ENCODE data around the gene AGAP1. TPM values are rescaled to one million over a fixed set of nuclear protein-coding genes. Genes with fewer than 3 reads are reported as not detected.

The AGAP1 gene
- total RNA-seq, 1 experiment from 2014 or later = 25.8 TPM

DNA sequence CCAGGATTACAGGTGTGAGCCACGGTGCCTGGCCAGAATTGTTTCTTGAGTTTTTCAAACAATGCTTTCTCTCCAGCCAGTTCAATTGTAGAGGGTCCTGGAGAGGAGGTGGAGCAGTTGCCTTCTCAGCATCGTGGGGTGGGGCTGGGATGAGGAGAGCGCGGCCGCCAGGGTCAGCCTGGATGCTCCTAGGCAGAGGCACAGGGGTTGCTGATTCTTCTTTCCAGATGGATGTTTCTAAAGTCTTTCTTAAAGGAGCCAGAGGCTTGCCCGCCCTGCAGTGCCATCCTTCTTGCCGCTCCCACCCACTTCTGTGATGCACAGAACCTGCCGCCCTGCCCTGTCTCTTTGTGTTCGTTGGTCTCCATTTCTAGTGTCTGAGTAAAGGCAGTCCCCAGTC lies 61.1 kb downstream of the AGAP1 start:
- Histone ChIP-seq H3K23ac (ENCODE audit: insufficient read length, low read depth, low read length) (no peak overlapping the region), H3K79me1 (ENCODE audit: insufficient read depth, low read depth, low read length, poor library complexity, severe bottlenecking) (peaks cover 13% of the 10 kb centered on the region), H3K56ac (ENCODE audit: insufficient read length, low read depth, low read length) (no peak overlapping the region), H2BK20ac (ENCODE audit: low read depth, low read length, poor library complexity, severe bottlenecking) (no peak overlapping the region), H3K4me2 (ENCODE audit: insufficient read depth, insufficient read length, low read length) (no peak overlapping the region), H3K27ac (ENCODE audit: insufficient read length, low read depth, low read length) (no peak overlapping the region), H2AK5ac (ENCODE audit: insufficient read length, low read length) (no peak overlapping the region), H4K5ac (ENCODE audit: insufficient read length, low read depth, low read length) (no peak overlapping the region), H3K79me2 (ENCODE audit: insufficient read depth, low read length) (peaks cover 19% of the 10 kb centered on the region; the same call in 1 of the 2 replicates), H3K9me3 (ENCODE audit: control insufficient read depth, low read depth, low read length) (no peaks in the 10 kb centered on the region), H3K4ac (ENCODE audit: low read depth, low read length) (no peak overlapping the region), H2BK12ac (ENCODE audit: insufficient read length, low read depth, low read length) (no peak overlapping the region), H3T11ph (ENCODE audit: low read length) (no peak overlapping the region), H2BK120ac (ENCODE audit: low read depth, low read length, poor library complexity, severe bottlenecking) (no peak overlapping the region), H4K20me1 (ENCODE audit: control insufficient read depth, insufficient read depth, insufficient read length) (peaks cover 2% of the 10 kb centered on the region), H3K4me1 (ENCODE audit: insufficient read depth, low read length) (no peaks in the 10 kb centered on the region; the same call in 1 of the 2 replicates), H3K23me2 (ENCODE audit: insufficient read length, low read depth, low read length, poor library complexity, severe bottlenecking) (no peaks in the 10 kb centered on the region), H3K9ac (ENCODE audit: extremely low read depth, insufficient read length, low read length) (no peak overlapping the region), H2BK15ac (ENCODE audit: low read depth, low read length) (no peak overlapping the region), H3K18ac (ENCODE audit: insufficient read length, low read depth, low read length) (no peak overlapping the region), H4K91ac (ENCODE audit: insufficient read length, low read depth, low read length) (no peak overlapping the region), H3K14ac (ENCODE audit: insufficient read depth, low read length) (no peak overlapping the region), H3K27me3 (ENCODE audit: insufficient read depth, low read length) (no peaks in the 10 kb centered on the region), H2BK5ac (ENCODE audit: insufficient read length, low read length) (no peak overlapping the region), H2AFZ (ENCODE audit: low read length) (no peak overlapping the region), H4K8ac (replicated peaks; ENCODE audit: insufficient read length, low read depth, low read length) (no peak overlapping the region)
- no CpG with 5 or more reads among the region's 9 CpGs for WGBS (ENCODE audit: extremely low coverage, insufficient read length, low lambda C conversion rate)
- no peaks in the 10 kb centered on the region; the same call in 1 of the 2 replicates for H3K27me3 Mint-ChIP-seq (ENCODE audit: low read depth)
- H3K27ac Mint-ChIP-seq = no peak overlapping the region
- TF ChIP-seq, protein P1, sequence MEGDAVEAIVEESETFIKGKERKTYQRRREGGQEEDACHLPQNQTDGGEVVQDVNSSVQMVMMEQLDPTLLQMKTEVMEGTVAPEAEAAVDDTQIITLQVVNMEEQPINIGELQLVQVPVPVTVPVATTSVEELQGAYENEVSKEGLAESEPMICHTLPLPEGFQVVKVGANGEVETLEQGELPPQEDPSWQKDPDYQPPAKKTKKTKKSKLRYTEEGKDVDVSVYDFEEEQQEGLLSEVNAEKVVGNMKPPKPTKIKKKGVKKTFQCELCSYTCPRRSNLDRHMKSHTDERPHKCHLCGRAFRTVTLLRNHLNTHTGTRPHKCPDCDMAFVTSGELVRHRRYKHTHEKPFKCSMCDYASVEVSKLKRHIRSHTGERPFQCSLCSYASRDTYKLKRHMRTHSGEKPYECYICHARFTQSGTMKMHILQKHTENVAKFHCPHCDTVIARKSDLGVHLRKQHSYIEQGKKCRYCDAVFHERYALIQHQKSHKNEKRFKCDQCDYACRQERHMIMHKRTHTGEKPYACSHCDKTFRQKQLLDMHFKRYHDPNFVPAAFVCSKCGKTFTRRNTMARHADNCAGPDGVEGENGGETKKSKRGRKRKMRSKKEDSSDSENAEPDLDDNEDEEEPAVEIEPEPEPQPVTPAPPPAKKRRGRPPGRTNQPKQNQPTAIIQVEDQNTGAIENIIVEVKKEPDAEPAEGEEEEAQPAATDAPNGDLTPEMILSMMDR (conservative IDR thresholded peaks at IDR 0.05) = no peak
- no peaks in the 10 kb centered on the region for H3K9me3 Mint-ChIP-seq
- no peaks in the 10 kb centered on the region; a peak in 2 of 7 replicates for H3K36me3 Mint-ChIP-seq (ENCODE audit: insufficient read depth in 1 of 3, low read depth in 3 of 3)
- H3K4me1 Mint-ChIP-seq = peaks cover 24 to 40% of the 10 kb centered on the region in 2 experiments
- DNase-seq = no peak
- H3K4me3 Mint-ChIP-seq = no peak overlapping the region

Data from H9 (cell line).